ENCODE results near the gene RPS27. TPM values are rescaled to one million over a fixed set of nuclear protein-coding genes. Genes with fewer than 3 reads are reported as not detected.

The RPS27 gene
- total RNA-seq, 4 donors from 2014 or later: 688 to 4,009 (median 2,458) TPM

- H3K27me3 ChIP-seq: no peaks in the 10 kb centered on the region
- WGBS, 2 donors: 89 to 95% methylated on average over 11 of the region's 11 CpGs
- DNase-seq: no peak
Measured at GRCh38 chr1:153951183-153951582, 39.4 kb upstream of the RPS27 start.

DNA sequence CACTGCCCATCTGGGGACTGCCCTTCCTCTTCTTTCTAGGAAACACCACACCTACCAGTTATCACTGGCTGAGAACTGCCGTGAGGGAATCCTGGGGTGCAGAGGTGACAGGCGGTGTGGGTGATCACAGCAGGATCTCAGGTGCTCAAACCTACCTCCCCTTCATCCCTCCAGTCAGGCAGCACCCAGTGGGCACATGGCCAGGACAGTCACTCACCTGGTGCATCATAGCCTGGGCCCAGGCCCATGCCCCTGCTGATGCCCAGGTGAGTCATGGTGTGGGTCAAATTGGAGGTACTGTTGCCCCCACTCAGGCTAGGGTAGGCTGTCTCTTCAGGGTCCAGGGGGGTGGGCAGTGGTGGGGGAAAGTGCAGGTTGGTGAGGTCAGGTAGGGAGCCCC lies 38.8 kb upstream of the RPS27 start:
- Histone ChIP-seq H3K4me3 (no peak overlapping the region), H3K36me3 (peaks cover 35 to 81% (median 49%) of the 10 kb centered on the region in 3 donors), H3K4me1 (peaks cover 13 to 35% (median 17%) of the 10 kb centered on the region in 3 donors), H3K27ac (no peak overlapping the region), H3K9me3 (no peaks in the 10 kb centered on the region), H3K27me3 (no peaks in the 10 kb centered on the region)
- no CpG with 5 or more reads among the region's 2 CpGs for WGBS, 2 donors
- DNase-seq: no peak
- TF ChIP-seq POLR2A (IDR thresholded peaks at IDR 0.05) (no peak), CTCF (IDR thresholded peaks at IDR 0.05) (no peak)
- intact Hi-C loops (cut with DNase I): no loop called here

More at GRCh38 chr1:153951183-153951582, 39.4 kb upstream of the RPS27 start:
- Histone ChIP-seq H3K4me3 (no peak overlapping the region), H3K27ac (no peak overlapping the region), H3K9me3 (no peaks in the 10 kb centered on the region), H3K36me3 (peaks cover 35 to 81% (median 49%) of the 10 kb centered on the region in 3 donors), H3K4me1 (peaks cover 9 to 32% (median 13%) of the 10 kb centered on the region in 3 donors)
- TF ChIP-seq POLR2A (IDR thresholded peaks at IDR 0.05) (no peak), CTCF (IDR thresholded peaks at IDR 0.05) (no peak)
- intact Hi-C loops (cut with DNase I): no loop called here

DNA sequence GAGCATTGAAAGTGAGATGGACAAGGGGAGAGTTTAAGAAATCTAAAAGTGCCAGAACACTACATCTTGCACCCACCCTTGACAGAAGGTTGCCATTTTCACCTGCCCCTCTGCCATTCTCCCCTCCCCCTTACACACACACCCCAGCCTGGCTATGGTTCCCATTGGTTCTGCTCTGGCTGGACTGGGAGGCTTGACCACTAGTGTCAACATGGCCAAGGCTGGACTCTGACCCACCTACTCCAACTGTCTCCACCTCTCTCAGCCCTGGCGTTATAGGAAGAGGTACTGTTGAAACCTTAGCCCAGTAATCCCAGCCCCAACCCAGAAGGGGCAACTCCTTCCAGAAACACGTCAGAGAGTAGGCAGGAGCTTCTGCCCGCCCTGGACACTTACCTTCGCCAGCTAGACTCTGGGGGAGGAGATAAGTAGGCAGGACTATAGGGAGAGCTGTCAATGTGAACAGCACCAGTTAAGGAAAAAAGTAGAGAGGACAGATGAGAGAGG lies 36.6 kb upstream of the RPS27 start:
- TF ChIP-seq POLR2A (IDR thresholded peaks at IDR 0.05) (no peak), CTCF (IDR thresholded peaks at IDR 0.05) (no peak)
- Histone ChIP-seq H3K9me3 (no peaks in the 10 kb centered on the region), H3K4me3 (no peak overlapping the region), H3K27ac (no peak overlapping the region), H3K36me3 (peaks cover 34 to 62% (median 35%) of the 10 kb centered on the region in 3 donors), H3K4me1 (peaks cover 22 to 40% (median 22%) of the 10 kb centered on the region in 3 donors), H3K27me3 (no peaks in the 10 kb centered on the region)
- intact Hi-C loops (cut with DNase I): no loop called here
- DNase-seq: no peak
- WGBS, 2 donors: 76% methylated on average over 2 of the region's 4 CpGs; no CpG with 5 or more reads in 1 of the 2 donors

DNA sequence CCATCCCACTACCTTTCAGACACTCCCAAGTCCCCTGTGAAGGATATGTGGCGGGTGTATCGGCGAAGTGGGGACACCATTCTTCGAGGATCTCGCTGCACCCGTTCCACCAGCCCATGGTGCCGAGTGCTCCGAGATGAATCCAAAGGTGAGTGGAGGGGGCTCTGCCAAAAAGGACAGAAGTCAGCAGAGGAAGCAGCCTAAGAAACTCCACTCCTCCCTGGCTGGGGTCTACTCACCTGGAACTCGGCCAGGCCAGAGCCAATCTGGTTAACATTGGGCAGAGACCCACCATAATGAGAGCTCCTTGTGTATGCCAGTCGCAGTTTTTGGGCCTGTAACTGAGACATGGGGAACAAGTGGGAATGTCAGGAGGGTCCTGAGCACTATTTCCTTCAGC lies 35.7 kb upstream of the RPS27 start:
- intact Hi-C loops (cut with DNase I): no loop called here
- Histone ChIP-seq H3K27me3 (no peaks in the 10 kb centered on the region), H3K9me3 (no peaks in the 10 kb centered on the region), H3K36me3 (peaks cover 30 to 61% (median 35%) of the 10 kb centered on the region in 3 donors), H3K4me3 (no peak overlapping the region), H3K4me1 (peaks cover 25 to 50% (median 27%) of the 10 kb centered on the region in 3 donors), H3K27ac (no peak overlapping the region)
- TF ChIP-seq CTCF (IDR thresholded peaks at IDR 0.05): no peak
- DNase-seq: no peak
- 88 to 91% methylated on average over 2 to 9 of the region's 10 CpGs for WGBS, 2 donors

DNA sequence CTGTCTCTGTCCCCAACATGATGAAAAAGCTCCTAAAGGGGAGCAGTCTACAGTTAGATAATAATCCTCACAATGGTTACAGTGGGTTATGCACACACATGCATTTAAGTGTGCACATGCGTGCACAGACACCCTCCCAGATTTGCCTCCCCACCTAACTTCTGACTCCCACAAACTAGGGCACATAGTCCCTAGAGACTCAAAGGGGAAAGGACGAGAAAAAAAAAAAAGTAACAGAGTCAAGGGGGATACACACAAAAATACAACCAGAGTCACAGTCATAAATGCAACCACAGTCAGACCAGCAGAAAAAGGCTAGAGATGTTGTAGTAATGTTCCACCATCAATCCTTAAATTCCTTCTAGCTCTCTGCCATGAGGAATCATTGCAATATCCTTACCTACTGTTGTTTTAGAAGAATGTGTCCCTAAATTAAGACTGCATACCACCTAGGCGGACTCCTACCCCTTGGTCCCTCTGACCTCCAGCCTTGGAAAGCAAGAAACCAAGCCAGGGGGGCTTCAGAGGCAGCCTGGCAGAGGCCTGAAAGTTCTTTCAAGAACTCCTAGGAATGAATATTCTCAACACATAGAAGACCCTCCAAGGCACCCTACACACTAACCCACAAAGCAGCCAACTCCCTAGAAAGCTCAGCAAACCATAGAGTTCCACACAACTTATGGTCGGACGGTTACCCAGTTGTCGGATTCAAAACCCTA lies 33.4 kb upstream of the RPS27 start:
- intact Hi-C loops (cut with DNase I): no loop called here
- Histone ChIP-seq H3K27ac (peak overlapping the region; percentile 95 to 97 (median 96)), H3K36me3 (peaks cover 23 to 56% (median 29%) of the 10 kb centered on the region in 3 donors), H3K4me1 (peaks cover 27 to 73% (median 37%) of the 10 kb centered on the region in 3 donors), H3K27me3 (no peaks in the 10 kb centered on the region), H3K4me3 (peak overlapping the region; percentile 89 to 98 (median 92)), H3K9me3 (no peaks in the 10 kb centered on the region)
- no peak for DNase-seq
- TF ChIP-seq POLR2A (IDR thresholded peaks at IDR 0.05) (no peak), CTCF (IDR thresholded peaks at IDR 0.05) (no peak)
- 20 to 24% methylated on average over 4 to 6 of the region's 6 CpGs for WGBS, 2 donors

Data from esophagus squamous epithelium (tissue), 5 donors.